ENCODE results near the gene CCDC137.
A peak's percentile ranks its signal among the peaks of the same experiment; 100 is the strongest.
"Not testable (repeated sequence)": the region's sequence is repeated elsewhere in the genome, so short reads cannot be mapped to it uniquely, and the experiment has no call there.

CCDC137 gene

DNA sequence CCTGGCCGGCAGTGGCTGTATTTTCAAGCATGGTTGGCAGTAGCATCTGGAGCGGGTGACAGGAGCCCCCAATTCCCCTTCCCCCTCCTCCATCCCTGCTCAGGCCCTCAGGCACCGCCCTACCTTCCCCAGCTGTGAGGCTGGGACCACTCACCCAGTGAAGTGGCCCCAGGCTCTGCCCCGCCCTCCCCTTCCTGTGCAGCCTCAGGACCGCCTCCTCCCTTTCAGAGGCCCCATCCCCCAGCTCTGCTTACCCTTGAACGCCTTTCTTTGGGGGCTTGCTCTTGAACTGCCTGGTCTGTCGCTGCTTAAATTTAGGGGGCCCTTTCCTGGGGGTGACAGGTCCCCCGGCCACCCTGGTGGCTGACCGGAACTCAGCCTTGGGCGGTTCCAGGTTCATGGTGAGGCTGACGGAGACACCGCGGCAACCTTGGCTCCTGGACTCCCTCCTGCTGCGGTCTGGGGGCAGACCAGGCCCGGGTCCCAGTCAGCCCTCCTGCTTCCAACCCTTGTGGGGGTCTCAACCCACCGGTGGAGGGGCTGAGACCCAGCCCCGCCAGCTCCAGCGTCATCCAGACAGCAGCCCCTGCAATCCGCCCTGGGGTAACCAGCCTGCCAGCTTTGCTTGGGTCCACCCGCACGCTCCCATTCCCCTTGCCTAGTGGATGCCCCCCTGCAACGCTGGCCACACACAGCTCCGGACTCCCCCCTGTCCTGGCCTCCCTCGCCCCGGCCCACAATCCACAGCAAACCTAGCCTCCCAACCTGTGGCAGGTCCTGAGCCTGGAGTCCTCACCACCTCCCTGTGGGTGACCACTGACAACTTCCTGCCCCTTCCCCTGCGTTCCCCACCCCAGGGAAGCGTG lies 13.4 kb upstream of the CCDC137 start:
- DNase-seq, result no peak

DNA sequence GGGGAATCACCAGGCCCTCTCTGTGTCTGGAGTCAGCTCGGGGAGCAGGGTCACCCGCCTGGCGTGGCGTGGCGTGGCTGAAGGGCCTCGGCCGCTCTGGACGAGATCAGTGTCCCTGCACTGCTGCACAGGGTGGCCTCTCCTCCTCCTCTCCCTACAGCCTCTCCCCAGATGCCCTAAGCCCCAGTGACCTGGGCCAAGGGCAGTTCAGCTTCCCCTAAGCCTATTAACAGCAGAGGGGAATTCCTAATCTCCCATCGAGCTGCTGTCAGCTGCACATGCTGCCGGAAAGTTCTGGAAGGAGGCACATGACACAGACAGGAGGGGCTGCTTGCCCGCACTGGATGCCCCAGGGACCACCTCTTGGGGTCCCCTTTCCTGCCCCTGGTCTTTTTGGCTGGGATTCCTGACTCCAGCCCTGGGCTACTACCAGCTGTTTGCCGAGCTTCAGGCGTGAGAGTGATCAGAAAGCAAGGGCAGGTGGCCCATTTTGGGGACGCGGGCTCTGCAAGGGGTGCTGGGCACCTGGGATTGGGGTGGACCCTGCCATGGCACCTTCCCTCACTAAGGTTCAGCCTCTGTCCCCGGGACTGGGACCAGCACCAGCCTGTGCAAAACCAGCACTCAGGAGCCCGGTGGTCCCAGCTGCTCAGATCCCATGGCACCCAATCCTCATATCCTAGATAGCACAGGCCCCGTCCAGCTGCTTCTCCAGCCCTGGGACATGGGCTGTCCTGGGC lies 11.0 kb upstream of the CCDC137 start:
- no peak for DNase-seq

DNA sequence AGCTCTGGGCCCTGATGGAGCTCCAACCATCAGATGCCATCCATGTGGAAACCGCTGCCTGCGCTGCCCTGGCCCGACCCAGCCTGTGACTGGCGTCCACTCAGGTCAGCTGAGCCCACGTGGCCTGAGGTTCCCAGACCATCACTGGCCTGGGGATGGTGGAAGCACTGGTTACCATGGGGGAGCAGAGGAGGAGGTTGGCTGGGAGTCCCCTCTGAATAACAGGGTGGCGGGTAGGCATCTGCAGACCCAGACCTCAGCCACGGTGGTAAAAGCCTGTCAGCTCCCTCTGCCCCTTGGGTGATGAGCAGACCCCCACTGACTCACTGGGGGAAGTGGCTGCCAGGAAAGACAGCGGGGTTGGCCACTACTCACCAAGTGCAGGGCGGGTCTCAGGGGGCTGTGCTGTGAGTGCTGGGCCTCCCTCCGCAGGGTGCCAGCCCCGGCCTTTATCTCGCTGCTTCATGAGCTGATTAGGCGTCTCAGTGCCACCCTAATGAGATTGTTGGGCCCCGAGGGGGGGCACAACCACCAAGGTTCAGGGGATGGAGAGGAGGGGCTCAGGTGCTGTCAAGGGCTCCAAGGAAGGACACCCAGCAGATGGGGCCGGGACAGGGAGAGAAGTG lies 10.3 kb upstream of the CCDC137 start, which contains the start of gene PDE6G:
TSS of gene PDE6G (minus strand) at position 425 of the 626 bp plus-strand sequence. CDS start 3,237 bp downstream, outside the sequence.
- no peak for DNase-seq

DNA sequence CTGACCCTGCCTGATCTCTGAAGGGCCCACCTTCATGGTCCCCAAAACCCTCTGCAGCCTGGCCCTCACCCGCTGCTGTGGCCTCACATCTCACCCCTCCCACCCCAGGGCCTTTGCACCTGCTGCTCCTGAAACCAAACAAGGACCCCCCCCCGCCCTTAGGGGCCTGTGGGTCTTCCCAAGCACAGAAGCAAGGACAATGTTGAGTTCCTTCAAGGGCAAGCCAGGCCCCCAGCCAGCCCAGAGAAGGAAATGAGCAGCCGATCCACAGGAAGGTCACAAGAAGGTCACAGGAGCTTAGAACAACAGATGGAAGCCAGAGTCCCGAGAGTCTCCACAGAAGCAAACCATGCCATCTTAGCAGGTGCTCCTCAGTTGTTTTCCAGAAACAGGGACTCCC lies 9.7 kb upstream of the CCDC137 start:
- DNase-seq, result no peak

DNA sequence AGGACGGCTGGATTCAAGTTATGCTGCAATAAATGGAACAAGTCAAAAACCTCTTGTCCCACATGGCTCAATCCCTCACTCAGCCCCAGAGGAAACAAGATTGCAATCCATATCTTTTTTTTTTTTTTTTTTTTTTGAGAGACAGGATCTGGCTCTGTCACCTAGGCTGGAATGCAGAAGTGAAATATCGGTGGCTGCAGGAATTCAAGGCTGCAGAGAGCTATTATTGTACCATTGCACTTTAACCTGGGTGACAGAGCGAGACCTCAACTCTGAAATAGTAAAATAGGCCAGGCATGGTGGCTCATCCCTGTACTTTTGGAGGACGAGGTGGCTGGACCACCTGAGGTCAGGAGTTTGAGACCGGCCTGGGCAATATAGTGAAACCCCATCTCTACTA lies 7.5 kb upstream of the CCDC137 start:
- DNase-seq, result no peak

DNA sequence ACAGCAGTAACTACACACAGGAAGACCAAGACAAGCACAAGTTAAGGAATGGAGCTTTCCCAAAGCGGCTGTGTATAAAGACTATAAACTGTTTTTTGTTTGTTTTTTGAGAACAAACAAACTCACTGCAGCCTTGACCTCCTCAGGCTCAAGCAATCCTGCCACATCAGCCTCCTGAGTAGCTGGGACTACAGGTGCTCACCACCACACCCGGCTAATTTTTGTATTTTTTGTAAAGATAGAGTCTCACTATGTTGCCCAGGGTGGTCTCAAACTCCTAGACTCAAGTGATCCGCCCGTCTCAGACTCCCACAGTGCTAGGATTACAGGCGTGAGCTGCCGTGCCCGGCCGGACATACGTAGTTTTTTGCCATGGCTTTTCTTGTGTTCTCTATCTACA lies 6.1 kb upstream of the CCDC137 start:
- DNase-seq, result no peak

DNA sequence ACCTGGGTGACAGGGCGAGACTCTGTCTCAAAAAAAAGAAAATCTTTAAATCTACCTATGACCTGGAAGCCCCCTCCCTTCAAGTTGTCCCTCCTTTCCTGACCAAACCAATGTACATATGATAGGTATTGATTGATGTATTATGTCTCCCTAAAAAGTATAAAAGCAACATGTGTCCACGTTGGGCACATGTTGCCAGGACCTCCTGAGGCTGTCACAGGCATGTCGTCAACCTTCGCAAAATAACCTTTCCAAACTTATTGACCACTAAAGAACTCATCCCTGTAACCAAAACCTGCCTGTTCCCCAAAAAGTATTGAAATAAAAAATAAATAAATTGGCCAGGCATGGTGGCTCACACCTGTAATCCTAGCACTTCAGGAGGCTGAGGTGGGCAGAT lies 4.5 kb upstream of the CCDC137 start:
- DNase-seq, result no peak

DNA sequence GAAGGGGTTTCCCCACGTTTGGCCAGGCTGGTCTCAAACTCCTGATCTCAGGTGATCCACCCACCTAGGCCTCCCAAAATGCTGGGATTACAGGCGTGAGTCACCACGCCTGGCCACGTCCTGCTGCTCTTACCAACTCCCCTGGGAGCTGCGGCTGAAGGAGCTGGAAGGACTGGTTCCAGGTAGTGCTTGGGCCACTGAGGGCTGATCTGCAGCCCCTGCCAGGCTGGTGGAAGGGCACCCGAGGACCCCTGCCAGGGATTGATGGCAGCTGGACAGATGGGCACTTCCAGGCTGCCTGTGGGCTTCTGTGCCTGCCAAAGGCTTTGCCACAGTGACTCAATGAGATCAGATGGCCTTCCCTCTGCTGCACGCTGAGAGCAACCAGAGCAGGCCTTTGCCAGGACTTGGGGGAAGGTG lies 2.5 kb upstream of the CCDC137 start:
- DNase-seq, result no peak

DNA sequence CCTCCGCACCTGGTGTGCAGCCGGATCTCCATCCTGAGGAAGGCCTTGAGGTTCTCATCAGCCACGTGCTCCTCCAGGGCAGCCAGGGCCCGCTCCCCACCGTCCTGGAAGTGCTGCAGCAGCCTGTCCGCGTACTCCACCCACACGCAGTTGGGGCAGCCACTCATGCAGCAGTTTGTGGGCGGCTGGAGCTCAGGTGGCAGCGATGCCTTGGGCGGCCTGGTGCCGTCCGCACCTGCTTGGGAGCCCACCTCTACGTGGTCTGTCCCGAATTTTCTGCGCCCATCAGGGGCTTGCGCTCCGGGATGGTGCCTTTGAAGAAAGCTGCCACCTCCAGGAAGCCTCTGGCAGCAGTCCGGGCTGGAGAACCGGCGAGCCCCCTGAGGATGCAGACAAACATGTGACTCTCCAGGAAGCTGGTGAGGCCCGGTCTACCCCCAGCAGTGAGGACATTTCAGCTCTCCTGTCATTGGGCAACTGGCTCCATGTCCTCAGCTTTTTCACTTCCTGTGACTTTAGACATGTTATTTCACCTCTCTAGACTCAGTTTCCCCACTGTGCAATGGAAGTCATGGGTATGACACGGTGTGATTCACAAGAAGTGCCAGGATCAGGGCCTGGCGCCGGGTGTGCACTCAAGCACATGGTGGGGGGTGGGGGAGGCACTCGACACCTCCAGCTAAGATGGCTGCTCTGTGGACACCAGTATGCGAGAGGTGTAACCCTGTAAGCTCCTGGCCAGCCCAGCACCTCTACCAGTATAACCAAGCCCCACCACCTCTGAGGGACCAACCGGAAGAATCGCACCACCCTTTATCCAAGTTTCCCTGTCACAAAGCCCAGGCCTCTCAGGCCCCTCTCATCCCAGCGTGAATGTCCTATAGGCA lies 1.1 kb upstream of the CCDC137 start:
- peak; percentile 66 for DNase-seq

DNA sequence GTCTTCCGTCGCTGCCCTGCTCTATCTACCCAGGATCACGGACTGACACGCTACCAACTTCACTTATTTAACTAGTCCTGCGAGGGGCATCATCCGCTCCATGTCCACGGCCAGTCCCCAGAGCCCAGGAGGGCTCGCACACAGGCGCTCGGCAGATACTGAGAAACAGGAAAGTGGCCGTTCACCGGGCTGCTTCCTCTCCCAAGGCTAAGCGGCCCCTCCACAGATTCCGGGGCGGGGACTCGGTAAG lies 520 bp upstream of the CCDC137 start:
- peak; percentile 71 for DNase-seq

DNA sequence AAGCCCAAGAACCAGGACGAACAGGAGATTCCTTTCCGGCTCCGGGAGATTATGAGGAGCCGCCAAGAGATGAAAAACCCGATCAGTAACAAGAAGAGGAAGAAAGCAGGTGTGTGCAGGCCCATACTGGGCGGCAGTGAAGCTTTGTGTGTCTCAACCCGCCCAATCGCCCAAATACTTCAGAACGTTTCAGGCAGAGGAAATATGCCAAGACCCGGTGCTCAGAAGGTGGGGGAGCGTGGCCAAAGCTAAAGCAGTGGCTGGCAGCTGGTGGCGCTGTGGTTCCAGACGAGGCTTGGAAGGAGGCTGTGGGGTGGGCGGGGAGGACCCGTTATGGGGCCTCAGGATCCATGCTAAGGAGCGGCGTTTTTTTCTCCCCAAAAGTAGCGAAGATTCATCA lies 1.2 kb downstream of the CCDC137 start:
- no peak for DNase-seq

DNA sequence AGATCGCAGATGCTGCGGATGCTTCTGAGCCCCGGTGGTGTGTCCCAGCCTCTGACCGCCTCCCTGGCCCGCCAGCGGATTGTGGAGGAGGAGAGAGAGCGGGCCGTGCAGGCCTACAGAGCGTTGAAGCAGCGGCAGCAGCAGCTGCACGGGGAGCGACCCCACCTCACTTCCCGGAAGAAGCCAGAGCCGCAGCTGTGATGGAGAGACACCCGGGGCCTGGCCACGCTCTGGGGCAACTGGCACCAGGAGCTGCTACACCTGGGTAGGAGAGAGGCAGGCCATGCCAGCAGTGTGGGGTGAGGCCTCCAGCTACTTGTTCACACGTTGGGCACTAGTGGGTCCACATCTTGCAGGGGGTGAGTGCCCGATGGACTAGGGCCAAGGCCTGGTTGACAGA lies 6.0 kb downstream of the CCDC137 start:
- no peak for DNase-seq

DNA sequence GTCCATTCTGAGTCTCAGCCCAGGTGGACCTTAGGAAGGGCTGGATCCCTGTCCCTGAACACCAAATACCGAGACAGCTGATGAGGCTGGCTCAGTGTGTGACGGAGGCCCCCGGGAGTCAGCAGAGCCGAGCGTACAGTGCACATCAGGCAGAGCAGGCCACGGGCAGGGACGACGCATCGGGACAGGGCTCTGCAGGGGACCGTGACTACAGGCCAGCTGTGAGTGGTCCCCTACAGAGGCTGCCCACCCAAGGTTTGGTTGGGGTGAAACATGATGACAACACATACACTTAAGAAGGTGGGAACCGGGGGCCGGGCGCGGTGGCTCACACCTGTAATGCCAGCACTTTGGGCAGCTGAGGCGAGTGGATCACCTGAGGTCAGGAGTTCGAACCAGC lies 6.4 kb downstream of the CCDC137 start:
- DNase-seq, result no peak

DNA sequence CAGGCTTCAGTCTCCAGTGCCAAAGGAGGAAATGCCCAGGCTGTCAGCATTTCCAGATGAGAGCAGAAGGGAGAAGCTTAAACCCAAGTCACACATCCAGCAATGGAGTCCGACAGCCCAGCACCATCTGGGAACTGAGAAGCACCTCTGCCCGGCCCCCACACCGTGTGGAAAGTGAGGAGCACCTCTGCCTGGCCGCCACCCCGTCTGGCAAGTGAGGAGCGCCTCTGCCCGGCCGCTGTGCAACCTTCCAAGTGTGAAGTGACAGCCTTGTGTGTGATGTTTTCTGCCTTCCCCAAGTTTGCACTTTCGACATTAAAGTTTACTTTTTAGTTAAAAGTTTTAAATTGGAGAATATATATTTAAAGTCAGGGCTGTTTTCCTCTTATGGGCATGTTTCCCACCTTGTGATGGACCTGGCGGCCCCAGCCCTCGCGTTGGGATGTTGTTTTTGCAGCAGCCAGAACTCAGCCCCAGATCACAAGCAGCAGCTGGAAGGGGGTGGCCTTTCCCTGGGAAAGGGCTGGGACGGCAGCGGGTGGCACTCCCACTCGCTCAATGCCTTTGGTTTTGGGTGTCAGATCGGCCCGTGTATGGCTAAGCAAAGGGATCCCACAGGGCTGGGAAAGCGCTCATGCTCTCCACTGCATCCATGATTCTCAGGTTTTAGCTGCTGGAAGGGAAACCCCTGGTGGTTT lies 7.2 kb downstream of the CCDC137 start:
- no peak for DNase-seq

DNA sequence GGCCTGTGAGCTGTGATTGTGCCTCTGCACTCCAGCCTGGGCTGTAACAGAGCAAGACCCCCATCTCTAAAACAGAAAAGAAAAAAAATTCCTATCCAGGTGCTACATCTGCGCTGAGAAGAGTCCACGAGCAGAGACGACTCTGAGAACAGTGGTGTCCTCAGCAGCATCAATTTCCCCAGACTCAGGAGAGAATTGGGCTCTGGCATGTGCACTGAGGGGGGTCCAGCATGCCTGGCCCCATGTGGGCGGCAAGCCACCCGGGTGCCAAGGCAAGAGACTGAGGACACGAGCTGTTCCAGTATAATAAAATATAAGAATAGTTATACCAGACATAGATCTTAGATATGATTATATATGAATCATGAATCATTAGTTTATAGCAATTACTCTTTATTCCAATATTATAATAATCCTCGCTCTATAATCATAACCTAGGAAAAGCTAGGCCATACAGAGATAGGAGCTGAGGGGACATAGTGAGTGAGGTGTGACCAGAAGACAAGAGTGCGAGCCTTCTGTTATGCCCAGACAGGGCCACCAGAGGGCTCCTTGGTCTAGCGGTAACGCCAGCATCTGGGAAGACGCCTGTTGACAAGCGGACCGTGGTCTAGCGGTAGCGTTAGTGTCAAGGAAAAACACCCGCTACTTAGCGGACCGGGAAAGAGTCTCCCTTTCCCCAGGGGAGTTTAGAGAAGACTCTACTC lies 9.1 kb downstream of the CCDC137 start:
- not testable (repeated sequence) for DNase-seq

DNA sequence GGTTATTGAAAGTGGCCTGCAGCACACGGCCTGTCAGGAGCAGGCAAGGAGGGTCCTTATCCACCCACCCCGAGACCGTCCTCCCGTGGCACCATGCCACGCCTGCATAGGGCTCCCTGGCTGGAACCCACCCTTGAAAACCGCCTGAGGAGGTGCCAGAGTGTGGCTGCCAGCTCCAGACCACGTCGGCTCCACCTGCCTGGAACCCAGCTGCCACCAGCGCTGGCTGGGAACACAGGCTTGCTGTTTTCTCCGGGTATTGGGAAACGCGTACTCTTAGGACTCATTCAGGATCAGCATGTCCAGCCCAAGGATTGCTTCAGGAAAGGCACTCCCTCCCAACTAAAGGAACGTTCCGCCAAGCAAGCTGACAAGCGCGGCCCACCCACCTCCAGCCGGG lies 10.4 kb downstream of the CCDC137 start:
- no peak for DNase-seq

DNA sequence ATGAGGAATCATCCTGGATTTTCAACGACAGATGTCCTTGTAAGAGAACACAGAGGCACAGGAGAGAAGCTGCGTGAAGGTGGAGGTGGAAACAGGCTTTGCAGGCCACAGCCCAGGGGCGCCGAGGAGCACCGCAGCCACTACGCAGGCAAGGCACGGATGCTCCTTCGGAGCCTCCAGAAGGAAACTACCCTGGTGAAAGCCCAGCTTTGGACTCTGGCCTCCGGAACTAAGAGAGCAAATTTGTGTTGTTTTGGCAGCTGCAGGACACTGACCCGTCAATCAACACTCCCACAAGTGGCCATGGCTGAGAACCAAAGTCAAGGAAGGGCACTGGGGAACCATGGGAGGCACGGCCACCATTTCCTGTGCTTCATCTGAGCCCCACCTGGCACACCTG lies 13.6 kb downstream of the CCDC137 start:
- no peak for DNase-seq

DNA sequence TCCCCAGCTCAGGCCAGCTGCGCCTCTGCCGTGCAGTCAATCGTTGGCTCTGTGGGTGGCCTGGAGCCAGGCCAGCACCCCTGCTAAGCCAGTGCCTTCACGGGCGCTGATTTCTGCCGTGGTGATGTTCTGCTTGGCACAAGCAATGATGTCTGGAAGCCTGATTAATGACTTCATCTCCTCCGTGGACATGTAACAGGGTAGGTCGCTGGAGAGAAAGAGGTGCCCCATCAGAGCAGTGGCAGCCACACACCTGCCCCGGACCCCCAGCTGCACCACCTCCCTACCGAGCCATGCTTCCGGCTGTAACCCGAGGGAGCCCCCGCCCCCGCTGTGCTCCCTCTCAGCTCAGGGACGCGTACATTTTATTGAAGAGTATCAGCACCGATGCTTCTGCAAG lies 15.1 kb downstream of the CCDC137 start:
- DNase-seq, result no peak

DNA sequence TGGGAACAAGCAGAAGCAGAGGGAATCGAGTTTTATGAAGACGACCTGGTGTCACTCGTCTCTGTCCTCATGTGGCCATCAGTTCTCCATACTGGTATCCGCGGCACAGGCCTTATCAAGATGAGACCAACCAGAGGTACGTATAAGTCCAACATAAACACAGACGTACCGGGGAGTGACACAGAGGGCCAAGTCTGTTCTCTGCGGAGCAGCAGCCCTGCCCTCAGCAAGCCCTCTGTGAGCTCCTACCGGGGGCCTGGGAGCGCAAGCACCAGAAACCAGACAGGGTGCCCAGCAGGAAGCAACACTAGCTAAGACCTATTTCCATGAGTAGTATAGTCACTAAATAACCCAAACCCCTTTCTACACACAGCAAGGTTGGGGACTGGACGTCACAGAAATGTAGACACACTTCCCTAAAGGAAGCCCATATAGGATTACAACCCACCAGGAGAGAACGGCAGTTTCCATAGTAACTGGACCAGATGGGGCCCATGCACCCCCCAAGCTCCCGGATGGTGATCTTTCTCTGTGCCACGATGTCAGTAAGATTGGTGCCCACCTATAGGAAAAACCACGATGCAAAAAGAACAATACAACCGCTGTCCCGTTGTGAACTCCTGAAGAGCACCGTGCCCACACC lies 16.1 kb downstream of the CCDC137 start:
- no peak for DNase-seq

DNA sequence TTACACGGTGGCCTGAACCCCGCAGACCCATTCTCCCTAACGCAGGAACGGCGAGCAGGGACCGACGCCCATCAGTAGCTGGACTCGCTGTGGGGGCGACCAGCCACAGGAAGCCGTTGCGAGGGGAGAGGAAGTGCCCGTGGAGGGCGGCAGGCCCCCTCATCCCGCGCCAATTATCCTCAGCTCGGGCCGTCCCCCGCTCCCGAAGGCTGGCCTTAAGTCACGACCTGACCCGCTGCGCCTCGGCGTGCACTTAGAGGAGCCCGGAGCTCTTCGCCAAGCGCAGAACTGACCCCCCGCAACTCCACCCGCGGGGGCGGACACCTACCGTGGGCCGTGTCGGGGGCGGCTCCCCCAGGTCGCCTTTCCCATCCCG lies 16.7 kb downstream of the CCDC137 start:
- no peak for DNase-seq
